Measurements from ENCODE around the gene SHQ1.

DNA sequence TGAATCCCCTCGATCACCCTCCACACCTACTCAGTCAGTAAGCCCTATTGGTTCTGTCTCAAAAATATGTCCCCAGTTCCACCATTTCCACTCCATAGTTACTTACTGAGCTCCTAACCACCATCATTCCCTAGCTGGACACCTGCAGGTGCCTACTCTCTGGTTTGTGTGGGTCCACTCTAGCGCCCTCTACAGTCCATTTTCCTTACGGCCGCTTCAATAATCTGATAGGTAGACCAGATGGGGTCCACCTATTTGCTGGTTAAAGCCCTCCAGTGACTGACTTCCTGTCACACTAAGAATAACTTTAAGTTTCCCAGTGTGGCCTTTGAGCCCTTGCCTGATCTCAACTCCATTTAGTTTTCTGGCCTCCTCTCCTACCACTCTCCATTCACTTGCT is 44.6 kb upstream of the SHQ1 start:
- TF ChIP-seq, protein P1, sequence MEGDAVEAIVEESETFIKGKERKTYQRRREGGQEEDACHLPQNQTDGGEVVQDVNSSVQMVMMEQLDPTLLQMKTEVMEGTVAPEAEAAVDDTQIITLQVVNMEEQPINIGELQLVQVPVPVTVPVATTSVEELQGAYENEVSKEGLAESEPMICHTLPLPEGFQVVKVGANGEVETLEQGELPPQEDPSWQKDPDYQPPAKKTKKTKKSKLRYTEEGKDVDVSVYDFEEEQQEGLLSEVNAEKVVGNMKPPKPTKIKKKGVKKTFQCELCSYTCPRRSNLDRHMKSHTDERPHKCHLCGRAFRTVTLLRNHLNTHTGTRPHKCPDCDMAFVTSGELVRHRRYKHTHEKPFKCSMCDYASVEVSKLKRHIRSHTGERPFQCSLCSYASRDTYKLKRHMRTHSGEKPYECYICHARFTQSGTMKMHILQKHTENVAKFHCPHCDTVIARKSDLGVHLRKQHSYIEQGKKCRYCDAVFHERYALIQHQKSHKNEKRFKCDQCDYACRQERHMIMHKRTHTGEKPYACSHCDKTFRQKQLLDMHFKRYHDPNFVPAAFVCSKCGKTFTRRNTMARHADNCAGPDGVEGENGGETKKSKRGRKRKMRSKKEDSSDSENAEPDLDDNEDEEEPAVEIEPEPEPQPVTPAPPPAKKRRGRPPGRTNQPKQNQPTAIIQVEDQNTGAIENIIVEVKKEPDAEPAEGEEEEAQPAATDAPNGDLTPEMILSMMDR (IDR thresholded peaks at IDR 0.05): no peak
- no peak for TF ChIP-seq POLR2A (IDR thresholded peaks at IDR 0.05)
